K562 (cell line): Measurements from ENCODE around the gene FRK. TPM values are rescaled to one million over a fixed set of nuclear protein-coding genes. Genes with fewer than 3 reads are reported as not detected.
A peak's percentile ranks its signal among the peaks of the same experiment; 100 is the strongest.

ENCODE experiments used
- BACH1 ChIP-seq: fragments of 200-800 bp; sonication (Bioruptor generic); IDR thresholded peaks from 2 replicates; pipeline ENCODE4 v1.6.1; 2016; ENCODE audit warnings: missing genetic modification characterization, missing compliant biosample characterization
- BCOR ChIP-seq: fragments of 450-650 bp; IDR thresholded peaks from 2 replicates; pipeline ENCODE4 v1.6.1; 2016
- C11orf30 ChIP-seq: fragments of 450-650 bp; IDR thresholded peaks from 2 replicates; pipeline ENCODE4 v1.6.1; 2016; ENCODE audit warnings: low read depth, mild to moderate bottlenecking
- CREB5 ChIP-seq: fragments of 250-450 bp; sonication (Bioruptor Pico); IDR thresholded peaks from 2 replicates; pipeline ENCODE4 v1.5.0; 2020; ENCODE audit warnings: mild to moderate bottlenecking
- E2F8 ChIP-seq: fragments of 450-650 bp; IDR thresholded peaks from 2 replicates; pipeline ENCODE4 v1.7.1; 2018; ENCODE audit warnings: mild to moderate bottlenecking, low read depth; ENCODE audit not compliant: partially characterized antibody
- FOSL1 ChIP-seq: fragments of 200-800 bp; sonication (Bioruptor generic); conservative IDR thresholded peaks from 2 replicates; pipeline ENCODE4 v1.6.1; 2016; ENCODE audit warnings: missing genetic modification characterization, missing compliant biosample characterization
- FOXM1 ChIP-seq, 2 experiments: fragments of 450-650 bp in 1 of 2; sonication (generic) in 1 of 2; formaldehyde crosslinking in 1 of 2; IDR thresholded peaks; 2 replicates each; pipeline versions ENCODE4 v1.6.1 to v1.9.0; 2017 to 2022; ENCODE audit warnings: low read depth in 2 of 2, mild to moderate bottlenecking in 2 of 2, missing genetic modification reagents in 1 of 2, moderate library complexity in 1 of 2
- KLF6 ChIP-seq: fragments of 250-450 bp; sonication (Bioruptor Pico); IDR thresholded peaks from 2 replicates; pipeline ENCODE4 v1.4.0; 2020; ENCODE audit warnings: mild to moderate bottlenecking, moderate library complexity, borderline replicate concordance
- LCOR ChIP-seq: sonication (generic); formaldehyde crosslinking; IDR thresholded peaks from 2 replicates; pipeline ENCODE4 v1.8.0; 2022; ENCODE audit warnings: mild to moderate bottlenecking, missing genetic modification reagents
- NFE2L1 ChIP-seq: fragments of 450-650 bp; IDR thresholded peaks from 2 replicates; pipeline ENCODE4 v1.6.1; 2016; ENCODE audit warnings: missing genetic modification characterization, low read depth, mild to moderate bottlenecking, missing compliant biosample characterization, moderate library complexity, borderline replicate concordance
- NR2F6 ChIP-seq: fragments of 450-650 bp; formaldehyde crosslinking; IDR thresholded peaks from 2 replicates; pipeline ENCODE4 v1.4.0; 2020; ENCODE audit warnings: mild to moderate bottlenecking
- RBFOX2 ChIP-seq: fragments of 200-400 bp; formaldehyde crosslinking; IDR thresholded peaks from 2 replicates; pipeline ENCODE4 v1.6.1; 2017; ENCODE audit warnings: low read depth, mild to moderate bottlenecking, low read length, moderate library complexity
- THAP7 ChIP-seq: fragments of 250-450 bp; sonication (Bioruptor Pico); IDR thresholded peaks from 2 replicates; pipeline ENCODE4 v1.5.0; 2021
- ZBTB11 ChIP-seq, 3 experiments: fragments of 200-800 bp in 1 of 3; fragments of 250-450 bp in 1 of 3; fragments of 450-650 bp in 1 of 3; sonication (Bioruptor Pico) in 1 of 3; sonication (Bioruptor generic) in 1 of 3; formaldehyde crosslinking in 1 of 3; IDR thresholded peaks; 2 replicates each; pipeline versions ENCODE4 v1.6.1 to v1.8.0; 2016 to 2022; ENCODE audit warnings: mild to moderate bottlenecking in 2 of 3, missing genetic modification characterization in 2 of 3, missing compliant biosample characterization in 1 of 3, moderate library complexity in 1 of 3
- ZFP30 ChIP-seq: fragments of 250-450 bp; sonication (Bioruptor Pico); IDR thresholded peaks from 2 replicates; pipeline ENCODE4 v1.8.0; 2022; ENCODE audit warnings: moderate library complexity, mild to moderate bottlenecking, inconsistent platforms, borderline replicate concordance
- ZNF395 ChIP-seq: fragments of 200-800 bp; sonication (Bioruptor generic); IDR thresholded peaks from 2 replicates; pipeline ENCODE4 v1.6.1; 2017; ENCODE audit warnings: missing genetic modification characterization, missing compliant biosample characterization
- ZNF511 ChIP-seq: sonication (generic); formaldehyde crosslinking; IDR thresholded peaks from 2 replicates; pipeline ENCODE4 v1.8.0; 2022; ENCODE audit warnings: mild to moderate bottlenecking, missing genetic modification reagents
- polyA plus RNA-seq, 8 experiments: library from polyadenylated mRNA; depleted of rRNA in 4 of 8; stranded (reverse) in 5 of 8; unstranded in 3 of 8; fragments of >200 nt; fragmentation: Nextera tagmentation in 2 of 8; fragmentation: Illumina TruSeq in 1 of 8; extraction: Ambion mirVana in 2 of 8; extraction: Trizol in 1 of 8; gene quantifications; 2 replicates each; pipeline versions ENCODE4 v1.2.1 to v1.2.3, GENCODE V29; 2011 to 2014; ENCODE audit warnings: inconsistent platforms in 1 of 8, missing spikeins in 1 of 8
- total RNA-seq, 7 experiments: library from RNA; depleted of rRNA in 6 of 7; stranded (reverse); fragments of >200 nt in 6 of 7; fragmentation: Illumina TruSeq in 2 of 7; extraction: Trizol in 2 of 7; gene quantifications; 2 replicates each; pipeline versions ENCODE4 v1.2.1 to v1.2.3, GENCODE V29; 2011 to 2021; ENCODE audit warnings: low replicate concordance in 1 of 7

FRK gene
- total and polyA plus RNA-seq, 9 of the 15 experiments (the other 6 are each of a cell fraction or from before 2014, with no cell fraction given): 0.01 to 0.29 (median 0.09) TPM

- TF ChIP-seq ZNF395 (CRISPR knock-in tag) (no peak), FOSL1 (tag) (no peak), RBFOX2 (no peak), FOXM1 (IDR thresholded peaks at IDR 0.05; ENCODE audit: low read depth) (no peak), FOXM1 (CRISPR knock-in tag; IDR thresholded peaks at IDR 0.05; ENCODE audit: low read depth) (no peak), CREB5 (no peak), C11orf30 (peak; percentile 56), NFE2L1 (tag) (peak; percentile 70), LCOR (CRISPR knock-in tag) (no peak), KLF6 (CRISPR knock-in tag) (no peak), THAP7 (no peak), ZNF511 (no peak), BCOR (no peak), NR2F6 (no peak), E2F8 (no peak), BACH1 (tag) (peak; percentile 54; the same call in 1 of the 2 replicates), ZBTB11 (CRISPR knock-in tag; IDR thresholded peaks at IDR 0.05) (no peak), ZFP30 (CRISPR knock-in tag) (no peak)
These were observed 5.2 kb downstream of the FRK start (continued) for GRCh38 chr6:116055513-116055912.
